ENCODE data around the gene PXDC1. TPM values are rescaled to one million over a fixed set of nuclear protein-coding genes. Genes with fewer than 3 reads are reported as not detected.

Gene PXDC1
- total RNA-seq: 42.2 and 69.7 TPM in 2 replicates
- 112 TPM for polyA plus RNA-seq (2012)

GRCh38 chr6:3751077-3751729 is at the start of gene PXDC1:
Gene PXDC1 (minus strand): TSS chr6:3751713. CDS start chr6:3751531, 182 bp downstream.
- no peak for DNase-seq (ENCODE audit: low read depth)

- no peak for DNase-seq (ENCODE audit: low read depth)
Measured at GRCh38 chr6:3800850-3801591, 49.5 kb upstream of the PXDC1 start.

GRCh38 chr6:3799719-3800118 is 48.2 kb upstream of the PXDC1 start:
- DNase-seq (ENCODE audit: low read depth): no peak

GRCh38 chr6:3798055-3798919 is 46.8 kb upstream of the PXDC1 start:
- peak; percentile 76 for DNase-seq (ENCODE audit: low read depth)

GRCh38 chr6:3797231-3798054 is 45.9 kb upstream of the PXDC1 start:
- peak; percentile 43 for DNase-seq (ENCODE audit: low read depth)

- DNase-seq (ENCODE audit: low read depth): no peak
Measured at GRCh38 chr6:3796719-3797041, 45.2 kb upstream of the PXDC1 start.

- no peak for DNase-seq (ENCODE audit: low read depth)
Measured at GRCh38 chr6:3795836-3796718, 44.6 kb upstream of the PXDC1 start.

- DNase-seq (ENCODE audit: low read depth): no peak
Measured at GRCh38 chr6:3794092-3794491, 42.6 kb upstream of the PXDC1 start.

- DNase-seq (ENCODE audit: low read depth): no peak
Measured at GRCh38 chr6:3793545-3793944, 42.0 kb upstream of the PXDC1 start.

GRCh38 chr6:3791526-3792203 is 40.2 kb upstream of the PXDC1 start:
- DNase-seq (ENCODE audit: low read depth): no peak

GRCh38 chr6:3789896-3790558 is 38.5 kb upstream of the PXDC1 start:
- DNase-seq (ENCODE audit: low read depth): no peak

- DNase-seq (ENCODE audit: low read depth): no peak
Measured at GRCh38 chr6:3789018-3789895, 37.7 kb upstream of the PXDC1 start.

- DNase-seq (ENCODE audit: low read depth): no peak
Measured at GRCh38 chr6:3788408-3789017, 37.0 kb upstream of the PXDC1 start.

GRCh38 chr6:3786141-3786540 is 34.6 kb upstream of the PXDC1 start:
- no peak for DNase-seq (ENCODE audit: low read depth)

GRCh38 chr6:3785745-3786098 is 34.2 kb upstream of the PXDC1 start:
- DNase-seq (ENCODE audit: low read depth): no peak

GRCh38 chr6:3784885-3785744 is 33.6 kb upstream of the PXDC1 start:
- no peak for DNase-seq (ENCODE audit: low read depth)

GRCh38 chr6:3784423-3784822 is 32.9 kb upstream of the PXDC1 start:
- DNase-seq (ENCODE audit: low read depth): no peak
